Esophagus (tissue), 2 donors: ENCODE measurements around the gene ECSIT. TPM values are rescaled to one million over a fixed set of nuclear protein-coding genes. Genes with fewer than 3 reads are reported as not detected.
"Not testable (repeated sequence)": the region's sequence is repeated elsewhere in the genome, so short reads cannot be mapped to it uniquely, and the experiment has no call there.

Source experiments
- H3K27ac ChIP-seq, 2 donors: one replicate each; pipeline ENCODE4 v1.5.1; 2013; ENCODE audit warnings: low read depth in 2 of 2, mild to moderate bottlenecking in 2 of 2, inconsistent platforms in 1 of 2, low read length in 1 of 2, moderate library complexity in 1 of 2
- H3K27me3 ChIP-seq, 2 donors: one replicate each; pipeline ENCODE4 v1.6.1; 2013; ENCODE audit warnings: low read length in 2 of 2, control low read depth in 1 of 2, mild to moderate bottlenecking in 1 of 2; ENCODE audit not compliant: insufficient read depth in 2 of 2, control insufficient read depth in 1 of 2
- H3K36me3 ChIP-seq, 2 donors: one replicate each; pipeline ENCODE4 v1.6.1; 2013; ENCODE audit warnings: low read length in 1 of 2; ENCODE audit not compliant: control insufficient read depth in 2 of 2, insufficient read depth in 2 of 2
- H3K4me1 ChIP-seq, 2 donors: one replicate each; pipeline ENCODE4 v1.6.1; 2013; ENCODE audit warnings: low read length in 1 of 2; ENCODE audit not compliant: control insufficient read depth in 2 of 2, insufficient read depth in 2 of 2
- H3K4me3 ChIP-seq, 2 donors: one replicate each; pipeline ENCODE4 v1.5.1; 2013; ENCODE audit warnings: low read length in 2 of 2, mild to moderate bottlenecking in 2 of 2, low read depth in 1 of 2, moderate library complexity in 1 of 2
- H3K9me3 ChIP-seq, 2 donors: one replicate each; pipeline ENCODE4 v1.6.1; 2013; ENCODE audit warnings: mild to moderate bottlenecking in 2 of 2, low read depth in 1 of 2, low read length in 1 of 2, moderate library complexity in 1 of 2; ENCODE audit not compliant: control insufficient read depth in 2 of 2, insufficient read depth in 1 of 2
- WGBS, 2 donors: extraction: QIAGEN DNeasy Blood & Tissue Kit; methylation state at CpG; one replicate each; pipeline ENCODE4 v1.1.7; 2013; 5-methylcytosine and 5-hydroxymethylcytosine counted together
- polyA plus RNA-seq, 2 donors: library from polyadenylated mRNA; stranded (reverse); fragments of 200-250 nt; gene quantifications; one replicate each; pipeline ENCODE4 v1.2.3, GENCODE V29; 2013
- donor health status: healthy with polysubstance abuse.
- donor health status: Bipolar disorder and iron deficiency.

The ECSIT gene
- polyA plus RNA-seq, 2 donors, result 36.3 to 41.2 TPM

DNA sequence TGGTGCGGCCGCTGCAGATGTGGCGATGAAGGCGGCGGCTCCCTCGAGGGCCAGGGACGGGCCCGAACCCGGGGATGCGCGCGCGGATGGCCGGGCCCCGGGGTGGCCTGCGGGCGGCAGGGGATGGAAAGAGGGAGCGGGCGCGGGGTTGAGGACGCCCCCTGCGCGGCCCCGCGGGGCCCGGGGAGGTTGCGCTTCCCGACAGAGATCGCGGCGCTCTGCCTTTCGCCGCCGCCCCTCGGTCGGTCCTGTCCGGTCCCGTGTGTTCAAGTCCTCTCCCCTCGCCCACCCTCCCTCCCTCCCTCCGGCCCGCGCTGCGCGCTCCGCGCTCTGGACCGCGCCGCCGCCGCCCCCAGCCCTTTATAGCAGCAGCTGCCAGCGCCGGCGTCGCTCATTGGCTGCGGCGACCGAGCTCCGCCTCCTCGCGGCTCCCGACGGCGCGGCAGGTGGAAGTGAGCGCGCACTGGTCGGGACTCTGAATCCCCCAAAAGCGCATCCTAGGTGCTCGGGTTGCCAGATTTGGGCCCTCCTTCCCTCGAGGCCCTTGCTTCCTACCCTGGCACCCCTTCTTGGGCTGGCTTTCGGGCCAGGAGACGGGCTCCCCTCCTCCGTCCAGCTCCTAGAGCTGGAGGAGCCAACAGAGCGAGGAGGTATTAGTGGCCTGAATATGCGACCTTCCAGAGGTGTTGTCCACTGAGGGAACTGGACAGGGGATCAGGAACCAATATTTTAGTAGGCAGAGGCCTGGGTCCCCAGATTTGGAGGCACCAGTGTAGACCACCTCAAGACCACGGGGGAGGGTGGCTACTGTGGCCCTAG, 48.0 kb downstream of the ECSIT start, which contains the start of gene ELAVL3:
TSS of gene ELAVL3 (minus strand) at position 332 of the 819 bp plus-strand sequence. CDS start 438 bp downstream, outside the sequence.
- no peak within 1 kb of the TSS for H3K4me3 ChIP-seq

DNA sequence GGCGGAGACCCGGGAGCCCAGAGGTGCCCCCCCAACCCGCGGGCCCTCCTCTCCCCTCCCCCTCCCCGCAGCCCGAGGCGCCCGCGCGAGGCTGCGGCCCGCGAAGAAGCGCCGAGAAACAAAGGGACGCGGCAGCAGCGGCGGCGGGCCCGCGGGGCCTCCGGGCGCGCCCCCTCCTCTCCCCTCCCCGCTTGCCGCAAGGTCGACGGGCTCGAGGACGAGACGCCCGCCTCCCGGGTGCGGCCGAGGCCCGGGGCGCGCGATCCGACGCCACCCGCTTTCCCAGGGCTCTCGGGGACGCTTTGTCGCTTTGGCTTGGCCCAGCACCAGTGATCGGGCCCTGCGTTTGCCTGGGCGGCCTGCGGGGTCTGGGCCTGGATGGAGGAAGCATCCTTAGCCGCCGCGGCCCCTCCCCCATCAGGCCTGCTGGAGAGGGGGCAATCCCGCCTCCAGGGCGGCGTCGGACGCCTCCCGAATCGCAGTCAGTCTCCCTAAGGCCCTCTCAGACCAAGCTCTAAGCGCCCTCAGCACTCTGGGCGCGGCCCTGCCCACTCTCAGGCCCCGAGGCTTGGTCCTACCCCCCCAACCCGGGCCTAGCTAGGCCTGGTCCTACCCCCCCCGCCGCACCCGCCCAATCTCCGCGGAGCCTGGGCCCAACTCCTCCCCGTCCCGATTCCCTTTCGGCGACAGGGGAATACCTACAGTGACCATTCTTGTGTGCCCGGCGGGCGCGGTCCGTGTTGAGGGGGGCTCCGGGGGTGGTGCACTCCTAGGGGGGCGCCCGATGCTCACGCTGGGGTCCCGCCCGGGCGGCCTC, 48.8 kb downstream of the ECSIT start:
- H3K27ac ChIP-seq, result no peak overlapping the region
- H3K9me3 ChIP-seq, result peaks cover 0 to 3% of the 10 kb centered on the region in 2 donors
- H3K27me3 ChIP-seq, result peaks cover 0 to 10% of the 10 kb centered on the region in 2 donors
- H3K4me3 ChIP-seq, result no peak overlapping the region
- H3K4me1 ChIP-seq, result peaks cover 7 to 8% of the 10 kb centered on the region in 2 donors
- 7 to 9% methylated on average over 44 to 86 of the region's 86 CpGs for WGBS, 2 donors
- peaks cover 0 to 3% of the 10 kb centered on the region in 2 donors for H3K36me3 ChIP-seq

More for the DNA sequence above, 48.0 kb downstream of the ECSIT start, which contains the start of gene ELAVL3:
- peaks cover 0 to 10% of the 10 kb centered on the region in 2 donors for H3K27me3 ChIP-seq
- no peak within 1 kb of the TSS for H3K27ac ChIP-seq
- peaks cover 0 to 3% of the 10 kb centered on the region in 2 donors for H3K9me3 ChIP-seq
- H3K36me3 ChIP-seq, result peaks cover 0 to 6% of the 10 kb centered on the region in 2 donors
- 14 to 16% methylated on average over 28 to 77 of the region's 77 CpGs for WGBS, 2 donors
- peaks cover 7 to 8% of the 10 kb centered on the region in 2 donors for H3K4me1 ChIP-seq

DNA sequence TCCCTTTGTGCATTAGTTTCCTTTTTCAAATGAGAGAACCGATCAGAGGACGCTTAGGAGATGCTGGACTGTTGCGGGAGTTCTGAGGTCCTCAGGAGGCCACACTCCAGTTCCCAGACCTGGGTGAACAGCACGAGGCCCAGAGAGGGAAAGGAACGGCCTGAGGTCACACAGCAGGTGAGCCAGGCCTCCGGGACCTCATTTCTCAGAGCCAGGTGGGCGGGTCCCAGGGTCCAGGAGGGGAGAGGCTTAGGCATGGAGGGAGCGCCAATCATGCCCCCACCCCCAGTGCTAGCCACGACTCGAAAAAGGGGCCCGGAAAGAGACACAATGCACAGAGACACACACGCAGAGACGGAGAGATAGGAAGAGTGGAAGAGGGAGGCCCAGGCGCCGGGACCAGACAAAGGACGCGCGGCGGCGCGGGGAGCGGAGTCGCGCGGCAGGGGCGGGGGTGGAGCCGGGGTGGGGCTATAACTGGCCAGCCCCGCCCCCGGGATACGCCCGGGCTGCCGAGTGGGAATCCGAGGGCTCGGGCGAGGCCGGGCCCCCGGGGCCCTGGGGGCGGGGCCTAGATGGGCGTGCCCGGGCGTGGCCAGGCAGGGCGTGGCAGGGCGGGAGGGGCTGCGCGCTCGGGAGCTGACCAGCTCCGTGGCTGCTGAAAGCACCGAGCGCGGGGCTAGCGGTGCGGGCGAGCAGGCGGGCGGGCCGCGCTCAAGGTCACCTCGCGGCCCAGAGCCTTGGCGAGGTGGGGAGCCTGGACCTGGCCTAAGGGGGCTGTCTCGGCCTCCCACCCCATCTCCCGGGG, 49.6 kb downstream of the ECSIT start:
- 24 to 31% methylated on average over 39 to 62 of the region's 62 CpGs for WGBS, 2 donors

DNA sequence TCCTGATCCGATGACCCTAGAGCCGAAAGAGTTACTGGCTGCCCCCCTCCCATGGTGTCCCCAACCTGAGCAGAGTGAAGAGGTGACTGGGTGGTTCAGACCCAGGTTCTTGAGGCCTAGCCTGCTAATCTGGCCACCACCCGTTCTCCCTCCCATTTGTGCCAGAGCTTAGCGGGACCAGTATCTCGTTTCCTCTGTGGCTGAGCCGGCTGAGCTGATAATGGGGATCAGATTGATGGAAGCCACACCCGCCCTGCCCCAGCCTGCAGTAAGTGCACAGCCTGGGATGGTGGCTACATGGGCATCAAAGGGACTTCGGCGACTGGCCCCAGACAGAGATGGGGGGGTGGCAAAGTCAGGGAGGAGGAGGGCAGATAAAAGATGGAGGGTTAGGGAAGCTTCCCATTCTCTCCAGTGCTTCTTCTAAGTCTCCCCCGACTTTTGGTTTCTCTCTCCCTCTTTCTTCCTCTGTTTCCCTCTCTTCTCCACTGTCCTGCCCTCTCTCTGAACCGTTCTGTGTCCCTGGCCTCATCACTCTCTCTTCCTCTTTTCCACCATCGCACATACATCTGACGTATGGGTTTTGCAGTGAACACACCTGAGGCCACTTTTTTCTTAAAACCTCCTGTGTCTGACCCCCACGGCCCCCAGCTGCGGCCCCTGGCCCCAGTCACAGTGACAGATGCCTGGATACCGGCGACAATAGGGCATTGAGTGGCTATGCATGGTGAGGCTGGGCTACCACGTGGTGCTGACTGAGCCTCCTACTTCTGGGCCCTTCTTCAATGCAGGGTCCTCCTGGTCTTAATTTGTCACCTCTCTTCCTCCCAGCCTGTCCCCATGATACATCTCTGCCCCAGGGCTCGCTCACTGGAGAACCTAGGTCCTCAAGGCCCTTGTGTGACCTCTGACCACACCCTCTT, 50.5 kb downstream of the ECSIT start:
- H3K27me3 ChIP-seq, result peaks cover 0 to 10% of the 10 kb centered on the region in 2 donors
- no peak overlapping the region for H3K27ac ChIP-seq
- peaks cover 0 to 3% of the 10 kb centered on the region in 2 donors for H3K9me3 ChIP-seq
- H3K36me3 ChIP-seq, result no peaks in the 10 kb centered on the region
- H3K4me1 ChIP-seq, result peaks cover 7 to 8% of the 10 kb centered on the region in 2 donors
- no peak overlapping the region for H3K4me3 ChIP-seq
- 62 to 65% methylated on average over 19 of the region's 19 CpGs for WGBS, 2 donors

More for the DNA sequence above, 49.6 kb downstream of the ECSIT start:
- Histone ChIP-seq H3K9me3 (peaks cover 0 to 3% of the 10 kb centered on the region in 2 donors), H3K36me3 (peaks cover 0 to 3% of the 10 kb centered on the region in 2 donors), H3K27ac (no peak overlapping the region), H3K27me3 (peaks cover 0 to 10% of the 10 kb centered on the region in 2 donors), H3K4me1 (peaks cover 7 to 8% of the 10 kb centered on the region in 2 donors), H3K4me3 (no peak overlapping the region)

DNA sequence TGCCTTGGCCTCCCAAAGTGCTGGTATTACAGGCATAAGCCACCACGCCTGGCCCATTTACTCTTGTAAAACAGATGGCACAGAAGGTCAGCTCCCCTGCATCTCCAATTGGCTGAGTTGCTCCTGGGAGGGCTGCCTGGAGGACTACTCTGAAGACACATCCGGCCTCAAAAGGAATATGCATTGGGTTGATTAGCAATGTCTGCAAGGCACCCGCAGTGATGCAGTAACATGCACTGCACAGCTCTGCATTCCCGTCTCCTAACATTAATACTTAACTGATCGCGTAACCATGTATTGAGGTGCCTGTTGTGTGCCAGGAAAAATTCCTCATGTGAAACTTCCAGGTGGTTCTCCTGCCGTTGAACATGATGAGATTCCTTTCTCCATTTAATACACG, 53.1 kb downstream of the ECSIT start:
- Histone ChIP-seq H3K36me3 (no peaks in the 10 kb centered on the region), H3K9me3 (no peaks in the 10 kb centered on the region), H3K27ac (no peak overlapping the region), H3K27me3 (peaks cover 0 to 6% of the 10 kb centered on the region in 2 donors), H3K4me1 (peaks cover 1 to 5% of the 10 kb centered on the region in 2 donors), H3K4me3 (no peak overlapping the region)
- WGBS, 2 donors, result 68 to 78% methylated on average over 8 of the region's 8 CpGs

DNA sequence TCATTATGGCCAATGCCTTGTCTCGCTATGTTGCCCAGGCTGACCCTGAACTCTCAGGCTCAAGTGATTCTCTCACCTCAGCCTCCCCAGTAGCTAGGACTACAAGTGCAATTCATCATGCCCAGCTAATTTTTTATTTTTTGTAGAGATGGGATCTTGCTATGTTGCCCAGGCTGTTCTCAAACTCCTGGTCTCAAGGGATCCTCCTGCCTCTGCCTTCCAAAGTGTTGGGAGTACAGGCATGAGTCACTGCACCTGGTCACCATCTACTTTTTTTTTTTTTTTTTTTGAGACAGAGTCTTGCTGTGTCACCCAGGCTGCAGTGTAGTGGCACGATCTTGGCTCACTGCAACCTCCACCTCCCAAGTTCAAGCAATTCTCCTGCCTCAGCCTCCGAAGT, 53.6 kb downstream of the ECSIT start:
- not testable (repeated sequence) for H3K27me3 ChIP-seq, H3K36me3 ChIP-seq, H3K4me3 ChIP-seq, H3K4me1 ChIP-seq, H3K9me3 ChIP-seq, H3K27ac ChIP-seq
- 94 to 96% methylated on average over 3 of the region's 3 CpGs for WGBS, 2 donors

DNA sequence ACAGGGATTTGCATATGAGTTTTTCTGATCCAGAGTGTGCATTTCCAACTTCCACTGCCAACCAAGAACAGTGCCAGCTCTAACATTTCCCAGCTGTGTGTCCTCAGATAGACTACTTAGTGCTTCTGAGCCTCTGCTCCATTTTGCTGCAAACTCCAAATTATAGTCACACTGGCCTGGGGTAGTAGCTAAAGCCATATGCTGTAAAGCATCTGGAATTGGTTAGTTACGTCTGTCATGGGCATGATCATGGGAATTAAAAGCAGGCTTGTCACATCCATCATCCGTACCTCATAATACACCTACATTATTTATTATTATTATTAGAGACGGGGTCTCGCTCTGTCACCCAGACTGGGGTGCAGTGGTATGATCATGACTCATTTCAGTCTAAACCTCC, 55.2 kb downstream of the ECSIT start:
- no peaks in the 10 kb centered on the region for H3K36me3 ChIP-seq
- no peaks in the 10 kb centered on the region for H3K9me3 ChIP-seq
- H3K27ac ChIP-seq, result no peak overlapping the region
- H3K4me1 ChIP-seq, result no peaks in the 10 kb centered on the region
- no peak overlapping the region for H3K4me3 ChIP-seq
- H3K27me3 ChIP-seq, result no peaks in the 10 kb centered on the region
- 61 to 63% methylated on average over 4 of the region's 4 CpGs for WGBS, 2 donors

DNA sequence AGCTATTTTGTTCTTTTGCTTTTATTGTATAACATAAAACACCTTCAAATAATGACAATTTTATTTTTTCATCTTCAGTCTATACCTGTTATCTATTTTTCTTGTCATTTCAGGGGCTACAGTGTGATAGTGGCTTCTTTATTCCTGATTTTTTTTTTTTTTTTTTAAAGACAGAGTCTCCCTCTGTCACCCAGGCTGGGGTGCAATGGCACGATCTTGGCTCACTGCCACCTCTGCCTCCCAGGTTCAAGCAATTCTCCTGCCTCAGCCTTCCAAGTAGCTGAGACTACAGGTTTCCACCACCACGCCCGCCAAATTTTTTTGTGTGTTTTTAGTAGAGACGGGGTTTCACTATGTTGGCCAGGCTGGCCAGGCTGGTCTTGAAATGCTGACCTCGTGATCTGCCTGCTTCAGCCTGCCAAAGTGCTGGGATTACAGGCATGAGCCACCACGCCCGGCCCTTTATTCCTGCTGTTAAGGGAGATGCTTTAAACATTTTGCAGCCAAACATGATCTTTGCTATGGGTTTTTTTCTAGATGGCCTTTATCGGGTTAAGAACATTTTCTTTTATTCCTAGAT, 60.6 kb downstream of the ECSIT start:
- not testable (repeated sequence) for H3K9me3 ChIP-seq, H3K4me3 ChIP-seq, H3K27me3 ChIP-seq, H3K36me3 ChIP-seq, H3K4me1 ChIP-seq, H3K27ac ChIP-seq
- WGBS, 2 donors, result 46 to 50% methylated on average over 8 of the region's 8 CpGs
